Activated T-cell treated with anti-CD3 and anti-CD28 coated beads for 24 hours (primary cell): ENCODE results near the gene LCNL1.

Source experiments
- DNase-seq: peaks from one replicate; pipeline ENCODE4 v3.0.0-alpha.2; 2020; ENCODE audit warnings: low read depth

The LCNL1 gene

GRCh38 chr9:137012694-137013570 lies 30.1 kb downstream of the LCNL1 start:
- DNase-seq = no peak

GRCh38 chr9:137013571-137013940 lies 30.8 kb downstream of the LCNL1 start:
- DNase-seq = no peak

GRCh38 chr9:137014166-137014565 lies 31.4 kb downstream of the LCNL1 start:
- DNase-seq = no peak

GRCh38 chr9:137014776-137015539 lies 32.2 kb downstream of the LCNL1 start:
- DNase-seq = no peak

GRCh38 chr9:137015540-137015930 lies 32.7 kb downstream of the LCNL1 start:
- no peak for DNase-seq

- no peak for DNase-seq
Observed at GRCh38 chr9:137015976-137016375, 33.2 kb downstream of the LCNL1 start.

- DNase-seq = no peak
Observed at GRCh38 chr9:137016436-137016835, 33.6 kb downstream of the LCNL1 start.

GRCh38 chr9:137017071-137017470 lies 34.3 kb downstream of the LCNL1 start:
- no peak for DNase-seq

GRCh38 chr9:137017791-137018497 lies 35.2 kb downstream of the LCNL1 start:
- DNase-seq = no peak

GRCh38 chr9:137018761-137019559 lies 36.2 kb downstream of the LCNL1 start:
- DNase-seq = no peak

GRCh38 chr9:137019891-137020683 lies 37.3 kb downstream of the LCNL1 start:
- no peak for DNase-seq

- no peak for DNase-seq
Observed at GRCh38 chr9:137020771-137021567, 38.2 kb downstream of the LCNL1 start.

GRCh38 chr9:137021568-137021978 lies 38.8 kb downstream of the LCNL1 start:
- no peak for DNase-seq

- peak; percentile 71 for DNase-seq
Observed at GRCh38 chr9:137021979-137022661, 39.3 kb downstream of the LCNL1 start.

GRCh38 chr9:137022662-137023008 lies 39.8 kb downstream of the LCNL1 start:
- DNase-seq = no peak

- DNase-seq = no peak
Observed at GRCh38 chr9:137023157-137023556, 40.4 kb downstream of the LCNL1 start.

- DNase-seq = no peak
Observed at GRCh38 chr9:137023583-137023991, 40.8 kb downstream of the LCNL1 start.

- no peak for DNase-seq
Observed at GRCh38 chr9:137025517-137025966, 42.7 kb downstream of the LCNL1 start.

GRCh38 chr9:137026384-137026783 lies 43.6 kb downstream of the LCNL1 start:
- no peak for DNase-seq

GRCh38 chr9:137026828-137027227 lies 44.0 kb downstream of the LCNL1 start:
- no peak for DNase-seq
